ENCODE results near the gene GALNS. TPM values are rescaled to one million over a fixed set of nuclear protein-coding genes. Genes with fewer than 3 reads are reported as not detected.

The GALNS gene
- total RNA-seq, 1 experiment from 2014 or later = 29.5 TPM

DNA sequence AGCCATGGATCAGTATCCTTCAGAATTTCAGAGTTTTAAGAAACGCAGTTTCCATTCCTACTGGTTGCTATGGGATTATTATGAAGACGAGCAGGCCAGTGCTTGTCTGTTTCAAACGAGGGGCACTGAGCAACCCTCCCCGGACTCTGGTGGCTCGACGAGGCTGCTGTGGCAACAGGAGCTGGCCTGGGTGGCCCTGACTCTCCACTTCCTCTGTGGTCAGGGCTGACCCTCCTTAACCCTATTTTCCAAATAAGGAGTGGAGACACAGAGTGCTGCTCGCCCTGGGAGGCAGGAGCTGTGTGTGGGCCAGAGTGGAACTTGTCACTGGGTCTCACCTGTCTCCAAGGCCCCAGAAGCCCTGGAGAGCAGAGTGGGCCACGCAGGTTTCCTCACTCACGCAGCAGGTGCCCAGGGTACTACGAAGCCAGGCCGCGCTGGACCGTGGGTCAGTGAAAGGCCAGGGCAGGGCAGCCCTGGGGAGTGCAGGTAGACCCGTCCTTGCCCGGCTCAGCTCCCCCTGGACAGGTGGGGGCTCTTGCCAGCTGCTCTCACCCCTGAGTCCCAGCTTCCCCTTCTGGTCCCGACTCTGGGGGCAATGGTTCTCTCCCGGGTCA is 3.3 kb downstream of the GALNS start:
- Mint-ChIP-seq H3K9me3 (no peaks in the 10 kb centered on the region; the same call in 1 of the 2 replicates), H3K4me3 (no peak overlapping the region), H3K27ac (no peak overlapping the region), H3K27me3 (ENCODE audit: low read depth) (no peaks in the 10 kb centered on the region), H3K36me3 (peaks cover 21% of the 10 kb centered on the region), H3K4me1 (peaks cover 19% of the 10 kb centered on the region)
- ChIA-PET POLR2A (interaction anchor here (0.9 kb wide), 1 partner anchor 59 kb away, joined by 3 read pairs; no protein-coding TSS in a partner anchor), CTCF (interaction anchor here (1.3 to 2.8 kb wide), 2 partner anchors 116 to 314 kb away, joined by 3 to 10 read pairs; no protein-coding TSS in a partner anchor)
- DNase-seq (ENCODE audit: low spot score) = no peak
- no peak for ATAC-seq
- TF ChIP-seq, protein P1, sequence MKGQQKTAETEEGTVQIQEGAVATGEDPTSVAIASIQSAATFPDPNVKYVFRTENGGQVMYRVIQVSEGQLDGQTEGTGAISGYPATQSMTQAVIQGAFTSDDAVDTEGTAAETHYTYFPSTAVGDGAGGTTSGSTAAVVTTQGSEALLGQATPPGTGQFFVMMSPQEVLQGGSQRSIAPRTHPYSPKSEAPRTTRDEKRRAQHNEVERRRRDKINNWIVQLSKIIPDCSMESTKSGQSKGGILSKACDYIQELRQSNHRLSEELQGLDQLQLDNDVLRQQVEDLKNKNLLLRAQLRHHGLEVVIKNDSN (CRISPR knock-in tag; IDR thresholded peaks at IDR 0.05) = no peak
- TF ChIP-seq, protein P2, sequence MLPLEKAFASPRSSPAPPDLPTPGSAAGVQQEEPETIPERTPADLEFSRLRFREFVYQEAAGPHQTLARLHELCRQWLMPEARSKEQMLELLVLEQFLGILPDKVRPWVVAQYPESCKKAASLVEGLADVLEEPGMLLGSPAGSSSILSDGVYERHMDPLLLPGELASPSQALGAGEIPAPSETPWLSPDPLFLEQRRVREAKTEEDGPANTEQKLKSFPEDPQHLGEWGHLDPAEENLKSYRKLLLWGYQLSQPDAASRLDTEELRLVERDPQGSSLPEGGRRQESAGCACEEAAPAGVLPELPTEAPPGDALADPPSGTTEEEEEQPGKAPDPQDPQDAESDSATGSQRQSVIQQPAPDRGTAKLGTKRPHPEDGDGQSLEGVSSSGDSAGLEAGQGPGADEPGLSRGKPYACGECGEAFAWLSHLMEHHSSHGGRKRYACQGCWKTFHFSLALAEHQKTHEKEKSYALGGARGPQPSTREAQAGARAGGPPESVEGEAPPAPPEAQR (CRISPR knock-in tag; IDR thresholded peaks at IDR 0.05) = no peak
- TF ChIP-seq TCF7 (CRISPR knock-in tag; IDR thresholded peaks at IDR 0.05; ENCODE audit: low read depth) = no peak

DNA sequence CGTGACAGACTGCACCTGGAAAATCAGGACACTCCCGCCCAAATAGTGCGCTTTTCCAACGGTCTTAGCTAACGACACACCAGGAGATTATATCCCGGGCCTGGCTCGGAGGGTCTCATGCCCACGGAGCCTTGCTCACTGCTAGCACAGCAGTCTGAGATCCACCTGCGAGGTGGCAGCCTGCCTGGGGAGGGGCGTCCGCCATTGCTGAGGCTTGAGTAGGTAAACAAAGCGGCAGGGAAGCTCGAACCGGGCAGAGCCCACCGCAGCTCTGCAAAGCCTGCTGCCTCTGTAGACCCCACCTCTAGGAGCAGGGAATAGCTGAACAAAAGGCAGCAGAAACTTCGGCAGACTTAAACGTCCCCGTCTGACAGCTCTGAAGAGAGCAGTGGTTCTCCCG is 5.1 kb downstream of the GALNS start:
- Mint-ChIP-seq H3K27me3 (ENCODE audit: low read depth) (no peaks in the 10 kb centered on the region), H3K36me3 (peaks cover 15% of the 10 kb centered on the region), H3K4me3 (no peak overlapping the region), H3K4me1 (peaks cover 12% of the 10 kb centered on the region), H3K9me3 (no peaks in the 10 kb centered on the region; the same call in 1 of the 2 replicates), H3K27ac (no peak overlapping the region)
- ATAC-seq = no peak
- ChIA-PET CTCF (interaction anchor here (2.8 kb wide), 1 partner anchor 114 kb away, joined by 10 read pairs; no protein-coding TSS in a partner anchor), POLR2A (no interaction called here)
- DNase-seq (ENCODE audit: low spot score) = no peak
- no peak for TF ChIP-seq NFATC4 (CRISPR knock-in tag; IDR thresholded peaks at IDR 0.05)
- no peak for TF ChIP-seq ZNF317 (CRISPR knock-in tag; IDR thresholded peaks at IDR 0.05; ENCODE audit: borderline replicate concordance, low read depth)
- TF ChIP-seq, protein P3, sequence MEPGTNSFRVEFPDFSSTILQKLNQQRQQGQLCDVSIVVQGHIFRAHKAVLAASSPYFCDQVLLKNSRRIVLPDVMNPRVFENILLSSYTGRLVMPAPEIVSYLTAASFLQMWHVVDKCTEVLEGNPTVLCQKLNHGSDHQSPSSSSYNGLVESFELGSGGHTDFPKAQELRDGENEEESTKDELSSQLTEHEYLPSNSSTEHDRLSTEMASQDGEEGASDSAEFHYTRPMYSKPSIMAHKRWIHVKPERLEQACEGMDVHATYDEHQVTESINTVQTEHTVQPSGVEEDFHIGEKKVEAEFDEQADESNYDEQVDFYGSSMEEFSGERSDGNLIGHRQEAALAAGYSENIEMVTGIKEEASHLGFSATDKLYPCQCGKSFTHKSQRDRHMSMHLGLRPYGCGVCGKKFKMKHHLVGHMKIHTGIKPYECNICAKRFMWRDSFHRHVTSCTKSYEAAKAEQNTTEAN (CRISPR knock-in tag; IDR thresholded peaks at IDR 0.05) = no peak
- TF ChIP-seq USF2 (CRISPR knock-in tag; IDR thresholded peaks at IDR 0.05) = no peak

DNA sequence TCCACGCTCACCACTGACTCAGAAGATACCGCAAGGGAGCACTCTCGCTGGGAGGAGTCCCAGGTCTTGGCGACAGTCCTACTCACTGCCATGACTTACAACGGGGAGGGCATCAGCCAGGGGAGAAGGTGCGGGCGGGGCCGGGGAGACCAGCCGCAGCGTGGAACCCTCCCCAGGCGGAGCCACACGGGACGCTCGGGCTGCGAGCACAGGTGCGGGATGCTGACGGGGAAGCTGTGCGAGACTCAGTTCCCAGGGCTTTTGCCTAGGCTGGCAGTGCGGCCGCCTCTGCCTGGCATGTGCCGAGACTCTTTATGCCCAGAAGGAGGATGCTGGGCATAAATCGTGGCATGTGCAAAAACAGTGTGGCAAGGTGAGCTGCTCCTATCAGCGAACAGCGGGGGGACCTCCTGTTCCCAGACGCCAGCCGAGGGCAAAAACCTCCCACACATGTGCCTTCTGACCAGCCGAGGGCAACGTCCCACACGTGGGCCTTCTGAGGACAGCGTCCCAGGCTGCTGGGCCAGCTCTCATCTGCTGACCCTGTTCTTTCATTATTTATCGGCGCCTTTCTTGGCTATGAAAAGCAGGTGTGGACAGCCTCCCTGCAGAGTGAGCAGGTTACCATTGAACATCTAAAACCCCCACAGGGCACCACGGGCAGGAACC is 6.1 kb downstream of the GALNS start:
- Mint-ChIP-seq H3K36me3 (peaks cover 15% of the 10 kb centered on the region), H3K27ac (no peak overlapping the region), H3K4me3 (no peak overlapping the region), H3K27me3 (ENCODE audit: low read depth) (no peaks in the 10 kb centered on the region), H3K9me3 (no peaks in the 10 kb centered on the region; the same call in 1 of the 2 replicates), H3K4me1 (peaks cover 9% of the 10 kb centered on the region)
- CTCF ChIA-PET = interaction anchor here (1.0 to 1.8 kb wide), 2 partner anchors 8 to 113 kb away, joined by 3 to 7 read pairs; no protein-coding TSS in a partner anchor
- ATAC-seq = no peak
- POLR2A ChIA-PET = no interaction called here
- DNase-seq (ENCODE audit: low spot score) = no peak
- no peak for TF ChIP-seq FOXJ3 (CRISPR knock-in tag; IDR thresholded peaks at IDR 0.05; ENCODE audit: borderline replicate concordance)
- TF ChIP-seq ZNF423 (CRISPR knock-in tag; IDR thresholded peaks at IDR 0.05) = no peak
- TF ChIP-seq, protein P4, sequence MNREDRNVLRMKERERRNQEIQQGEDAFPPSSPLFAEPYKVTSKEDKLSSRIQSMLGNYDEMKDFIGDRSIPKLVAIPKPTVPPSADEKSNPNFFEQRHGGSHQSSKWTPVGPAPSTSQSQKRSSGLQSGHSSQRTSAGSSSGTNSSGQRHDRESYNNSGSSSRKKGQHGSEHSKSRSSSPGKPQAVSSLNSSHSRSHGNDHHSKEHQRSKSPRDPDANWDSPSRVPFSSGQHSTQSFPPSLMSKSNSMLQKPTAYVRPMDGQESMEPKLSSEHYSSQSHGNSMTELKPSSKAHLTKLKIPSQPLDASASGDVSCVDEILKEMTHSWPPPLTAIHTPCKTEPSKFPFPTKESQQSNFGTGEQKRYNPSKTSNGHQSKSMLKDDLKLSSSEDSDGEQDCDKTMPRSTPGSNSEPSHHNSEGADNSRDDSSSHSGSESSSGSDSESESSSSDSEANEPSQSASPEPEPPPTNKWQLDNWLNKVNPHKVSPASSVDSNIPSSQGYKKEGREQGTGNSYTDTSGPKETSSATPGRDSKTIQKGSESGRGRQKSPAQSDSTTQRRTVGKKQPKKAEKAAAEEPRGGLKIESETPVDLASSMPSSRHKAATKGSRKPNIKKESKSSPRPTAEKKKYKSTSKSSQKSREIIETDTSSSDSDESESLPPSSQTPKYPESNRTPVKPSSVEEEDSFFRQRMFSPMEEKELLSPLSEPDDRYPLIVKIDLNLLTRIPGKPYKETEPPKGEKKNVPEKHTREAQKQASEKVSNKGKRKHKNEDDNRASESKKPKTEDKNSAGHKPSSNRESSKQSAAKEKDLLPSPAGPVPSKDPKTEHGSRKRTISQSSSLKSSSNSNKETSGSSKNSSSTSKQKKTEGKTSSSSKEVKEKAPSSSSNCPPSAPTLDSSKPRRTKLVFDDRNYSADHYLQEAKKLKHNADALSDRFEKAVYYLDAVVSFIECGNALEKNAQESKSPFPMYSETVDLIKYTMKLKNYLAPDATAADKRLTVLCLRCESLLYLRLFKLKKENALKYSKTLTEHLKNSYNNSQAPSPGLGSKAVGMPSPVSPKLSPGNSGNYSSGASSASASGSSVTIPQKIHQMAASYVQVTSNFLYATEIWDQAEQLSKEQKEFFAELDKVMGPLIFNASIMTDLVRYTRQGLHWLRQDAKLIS (CRISPR knock-in tag; IDR thresholded peaks at IDR 0.05; ENCODE audit: borderline replicate concordance) = no peak
- no peak for TF ChIP-seq PRDM15 (CRISPR knock-in tag; IDR thresholded peaks at IDR 0.05)
- TF ChIP-seq FOXK1 (CRISPR knock-in tag; IDR thresholded peaks at IDR 0.05) = no peak
- TF ChIP-seq, protein P1 (CRISPR knock-in tag; IDR thresholded peaks at IDR 0.05) = no peak
- no peak for TF ChIP-seq ZNF317 (CRISPR knock-in tag; IDR thresholded peaks at IDR 0.05; ENCODE audit: borderline replicate concordance, low read depth)
- TF ChIP-seq NFYB (CRISPR knock-in tag; conservative IDR thresholded peaks at IDR 0.05; ENCODE audit: low read depth) = no peak
- TF ChIP-seq CREB1 (CRISPR knock-in tag; IDR thresholded peaks at IDR 0.05) = no peak
